SIG-M5 (cell line): ENCODE results near the gene COL28A1.
"Not testable (repeated sequence)": the region's sequence is repeated elsewhere in the genome, so short reads cannot be mapped to it uniquely, and the experiment has no call there.

ENCODE experiments used
- DNase-seq: peaks from one replicate; lab custom pipeline; 2025; lab: John Stamatoyannopoulos, UW

COL28A1 gene

GRCh38 chr7:7464991-7465765 lies 70.5 kb downstream of the COL28A1 start:
- DNase-seq: not testable (repeated sequence)

GRCh38 chr7:7454000-7454399 lies 81.7 kb downstream of the COL28A1 start:
- DNase-seq: no peak

GRCh38 chr7:7452652-7453051 lies 83.0 kb downstream of the COL28A1 start:
- DNase-seq: no peak

- DNase-seq: no peak
Measured at GRCh38 chr7:7452119-7452518, 83.6 kb downstream of the COL28A1 start.

GRCh38 chr7:7449055-7449454 lies 86.6 kb downstream of the COL28A1 start:
- DNase-seq: no peak

- DNase-seq: no peak
Measured at GRCh38 chr7:7446616-7447015, 89.1 kb downstream of the COL28A1 start.

- DNase-seq: no peak
Measured at GRCh38 chr7:7443806-7444350, 91.8 kb downstream of the COL28A1 start.

GRCh38 chr7:7439564-7439963 lies 96.1 kb downstream of the COL28A1 start:
- no peak for DNase-seq

- no peak for DNase-seq
Measured at GRCh38 chr7:7438851-7439250, 96.8 kb downstream of the COL28A1 start.

- DNase-seq: no peak
Measured at GRCh38 chr7:7435978-7436377, 99.7 kb downstream of the COL28A1 start.

- no peak for DNase-seq
Measured at GRCh38 chr7:7434329-7434728, 101.3 kb downstream of the COL28A1 start.

- DNase-seq: no peak
Measured at GRCh38 chr7:7433811-7434210, 101.9 kb downstream of the COL28A1 start.

- DNase-seq: no peak
Measured at GRCh38 chr7:7432979-7433378, 102.7 kb downstream of the COL28A1 start.

- DNase-seq: no peak
Measured at GRCh38 chr7:7428806-7429205, 106.9 kb downstream of the COL28A1 start.

- no peak for DNase-seq
Measured at GRCh38 chr7:7427363-7427762, 108.3 kb downstream of the COL28A1 start.

GRCh38 chr7:7426676-7427075 lies 109.0 kb downstream of the COL28A1 start:
- no peak for DNase-seq

- no peak for DNase-seq
Measured at GRCh38 chr7:7425321-7425720, 110.4 kb downstream of the COL28A1 start.

- DNase-seq: no peak
Measured at GRCh38 chr7:7424151-7424873, 111.4 kb downstream of the COL28A1 start.

GRCh38 chr7:7422641-7423040 lies 113.0 kb downstream of the COL28A1 start:
- DNase-seq: no peak

GRCh38 chr7:7421826-7422225 lies 113.8 kb downstream of the COL28A1 start:
- DNase-seq: no peak

- DNase-seq: no peak
Measured at GRCh38 chr7:7418997-7419396, 116.7 kb downstream of the COL28A1 start.

- DNase-seq: no peak
Measured at GRCh38 chr7:7417851-7418250, 117.8 kb downstream of the COL28A1 start.

GRCh38 chr7:7417414-7417813 lies 118.3 kb downstream of the COL28A1 start:
- DNase-seq: no peak
